ENCODE results near the gene DSN1. TPM values are rescaled to one million over a fixed set of nuclear protein-coding genes. Genes with fewer than 3 reads are reported as not detected.
A peak's percentile ranks its signal among the peaks of the same experiment; 100 is the strongest.

The DSN1 gene
- polyA plus RNA-seq = 15.4 TPM

DNA sequence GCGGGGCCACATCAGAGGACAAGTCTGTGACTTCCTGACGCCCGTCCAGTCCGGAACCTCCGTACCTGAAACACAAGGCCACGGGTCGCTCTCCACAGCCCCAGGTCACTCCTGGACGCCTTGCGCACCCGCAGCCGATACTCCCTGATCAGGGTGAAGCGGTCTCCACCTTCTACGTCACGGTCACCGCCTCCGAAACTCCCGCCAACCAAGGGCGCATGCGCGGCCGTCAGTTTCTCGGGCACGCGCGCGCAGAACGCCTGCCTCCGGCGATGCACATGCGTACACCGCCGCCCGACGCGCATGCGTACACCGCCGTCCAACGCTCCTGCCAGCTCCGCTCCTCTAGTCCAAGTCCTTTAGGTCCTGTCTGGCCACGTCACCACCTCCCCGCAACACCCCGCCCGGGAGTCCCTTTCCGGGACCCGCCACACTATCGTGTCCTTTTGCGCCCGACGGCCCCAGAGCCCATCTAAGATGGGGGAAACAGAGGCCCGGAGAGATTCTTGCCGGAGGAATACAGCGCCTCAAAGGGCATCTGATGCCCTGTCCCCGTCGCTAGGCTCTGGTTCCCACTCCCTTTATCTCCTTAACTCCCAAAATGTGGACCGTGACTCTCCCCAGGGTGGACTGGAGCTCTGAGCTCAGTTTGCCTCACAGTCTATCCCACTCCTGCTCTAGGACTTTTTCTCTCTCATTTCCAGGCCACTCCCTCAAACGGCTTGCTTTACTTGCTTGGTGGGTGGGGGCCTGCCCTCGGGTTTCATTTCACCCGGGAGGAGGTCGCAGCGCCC is at the start of gene DSN1:
TSS of gene DSN1 (minus strand) at position 167 of the 794 bp plus-strand sequence. CDS start 2,305 bp downstream, outside the sequence.
- Mint-ChIP-seq H3K36me3 (no peaks in the 10 kb centered on the region), H3K27ac (peak within 1 kb of the TSS; percentile 86 to 100 (median 99)), H3K9me3 (no peaks in the 10 kb centered on the region), H3K4me3 (peak within 1 kb of the TSS; percentile 90 to 99 (median 98)), H3K4me1 (peaks cover 13 to 39% (median 23%) of the 10 kb centered on the region in 3 donors), H3K27me3 (peaks cover 2% of the 10 kb centered on the region)

- Mint-ChIP-seq H3K4me3 (no peak overlapping the region), H3K4me1 (peaks cover 8 to 10% (median 8%) of the 10 kb centered on the region in 3 donors), H3K27me3 (no peaks in the 10 kb centered on the region), H3K36me3 (peaks cover 2% of the 10 kb centered on the region), H3K27ac (no peak overlapping the region), H3K9me3 (no peaks in the 10 kb centered on the region)
These were observed 49.6 kb upstream of the DSN1 start for GRCh38 chr20:36823121-36823520.

DNA sequence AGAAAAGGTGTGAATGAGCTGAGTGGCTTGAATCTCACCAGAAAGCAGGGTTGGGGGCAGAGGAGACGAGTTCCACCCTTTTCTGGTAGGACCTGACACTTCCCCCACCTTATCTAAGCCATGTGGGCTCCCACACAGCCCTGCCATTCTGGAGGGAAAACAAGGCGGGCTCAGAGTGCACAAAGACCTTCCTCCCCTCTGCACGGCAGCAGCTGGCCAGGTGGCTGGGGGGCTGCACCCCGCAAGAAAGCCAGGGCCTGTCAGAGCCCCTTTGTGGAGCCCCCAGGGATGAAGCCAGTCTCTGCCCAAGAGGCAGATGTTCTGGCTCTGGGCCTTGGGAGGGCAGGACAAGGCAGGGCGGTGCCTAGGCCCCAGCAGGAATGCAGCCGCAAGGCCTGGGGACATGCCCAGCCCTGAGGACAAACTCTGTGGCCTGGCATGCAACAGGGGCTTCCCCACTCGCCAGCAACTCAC is 48.4 kb upstream of the DSN1 start:
- no peak overlapping the region for H3K4me3 Mint-ChIP-seq
- peaks cover 2% of the 10 kb centered on the region for H3K36me3 Mint-ChIP-seq
- no peaks in the 10 kb centered on the region for H3K9me3 Mint-ChIP-seq
- H3K27me3 Mint-ChIP-seq = no peaks in the 10 kb centered on the region
- H3K27ac Mint-ChIP-seq = no peak overlapping the region
- H3K4me1 Mint-ChIP-seq = peaks cover 2 to 3% (median 2%) of the 10 kb centered on the region in 3 donors

GRCh38 chr20:36820928-36821327 is 47.4 kb upstream of the DSN1 start:
- Mint-ChIP-seq H3K27me3 (no peaks in the 10 kb centered on the region), H3K27ac (no peak overlapping the region), H3K4me3 (no peak overlapping the region), H3K4me1 (peaks cover 0 to 3% (median 2%) of the 10 kb centered on the region in 3 donors), H3K36me3 (peaks cover 6% of the 10 kb centered on the region), H3K9me3 (no peaks in the 10 kb centered on the region)

DNA sequence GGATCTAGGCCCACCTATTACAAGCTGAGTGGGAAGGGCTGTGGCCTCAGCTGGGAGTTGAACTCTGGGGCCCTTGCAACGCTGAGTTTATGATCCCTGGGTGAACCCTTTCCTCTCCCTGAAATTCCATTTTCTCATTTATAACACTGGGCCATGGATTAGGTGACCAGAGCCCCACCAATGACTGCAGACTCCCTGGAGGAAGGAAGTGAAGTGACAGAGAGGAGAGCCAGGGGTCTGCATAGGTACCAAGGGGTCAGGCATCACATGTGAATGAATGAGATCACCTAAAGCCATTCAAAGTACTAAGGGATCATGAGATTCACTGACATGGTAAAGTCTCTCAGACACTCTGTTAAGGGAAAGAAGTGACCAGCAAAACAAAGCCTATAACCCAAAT is 46.5 kb upstream of the DSN1 start:
- H3K27ac Mint-ChIP-seq = no peak overlapping the region
- H3K9me3 Mint-ChIP-seq = no peaks in the 10 kb centered on the region
- peaks cover 0 to 3% (median 2%) of the 10 kb centered on the region in 3 donors for H3K4me1 Mint-ChIP-seq
- H3K27me3 Mint-ChIP-seq = no peaks in the 10 kb centered on the region
- no peak overlapping the region for H3K4me3 Mint-ChIP-seq
- H3K36me3 Mint-ChIP-seq = peaks cover 7% of the 10 kb centered on the region

DNA sequence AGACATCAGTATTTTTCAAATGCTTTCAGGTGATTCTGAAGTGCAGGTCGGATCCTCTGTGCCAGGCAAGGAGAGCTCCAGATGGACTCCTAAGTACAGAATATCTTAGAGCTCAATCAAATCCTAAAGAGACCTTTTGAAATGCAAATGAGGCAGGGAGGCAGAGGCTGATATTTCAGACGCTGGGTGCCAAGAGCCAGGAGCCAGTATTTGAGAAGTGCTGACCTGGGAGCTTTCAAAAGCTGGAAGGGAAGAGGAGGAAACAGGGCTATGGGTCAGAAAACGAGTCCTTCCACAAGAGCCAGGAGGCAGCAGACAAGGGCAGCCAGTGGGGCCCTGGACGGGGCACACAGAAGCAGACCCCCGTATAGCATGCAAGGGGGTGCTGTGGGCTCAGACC is 46.1 kb upstream of the DSN1 start:
- no peaks in the 10 kb centered on the region for H3K27me3 Mint-ChIP-seq

DNA sequence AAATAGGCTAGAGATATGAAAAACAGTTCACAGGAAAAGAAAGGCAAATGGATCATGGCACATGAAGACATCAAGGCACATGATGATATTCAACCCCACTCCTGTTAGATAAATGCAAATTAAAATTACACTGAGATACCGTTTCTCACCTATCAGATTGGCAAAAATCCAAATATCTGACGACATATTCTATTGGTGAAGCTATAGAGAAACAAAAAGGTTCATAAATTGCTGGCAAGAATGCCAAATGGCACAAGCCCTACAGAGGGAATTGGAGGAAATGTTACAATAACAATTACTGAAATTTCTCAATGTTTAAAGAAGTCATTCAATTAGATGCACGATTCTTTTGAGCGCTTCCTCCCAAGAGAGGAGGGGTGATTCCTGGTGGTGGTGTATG is 45.3 kb upstream of the DSN1 start:
- peaks cover under 1 to 3% (median 2%) of the 10 kb centered on the region in 3 donors for H3K4me1 Mint-ChIP-seq
- H3K36me3 Mint-ChIP-seq = peaks cover 7% of the 10 kb centered on the region
- H3K9me3 Mint-ChIP-seq = no peaks in the 10 kb centered on the region
- H3K27me3 Mint-ChIP-seq = no peaks in the 10 kb centered on the region
- no peak overlapping the region for H3K4me3 Mint-ChIP-seq
- H3K27ac Mint-ChIP-seq = no peak overlapping the region

More for the DNA sequence above, 46.1 kb upstream of the DSN1 start:
- no peaks in the 10 kb centered on the region for H3K9me3 Mint-ChIP-seq
- H3K27ac Mint-ChIP-seq = no peak overlapping the region
- H3K4me3 Mint-ChIP-seq = no peak overlapping the region
- peaks cover 0 to 3% (median 2%) of the 10 kb centered on the region in 3 donors for H3K4me1 Mint-ChIP-seq
- peaks cover 7% of the 10 kb centered on the region for H3K36me3 Mint-ChIP-seq

- Mint-ChIP-seq H3K4me3 (no peak overlapping the region), H3K4me1 (peaks cover 2 to 3% (median 3%) of the 10 kb centered on the region in 3 donors), H3K27me3 (no peaks in the 10 kb centered on the region), H3K9me3 (no peaks in the 10 kb centered on the region), H3K36me3 (peaks cover 7% of the 10 kb centered on the region), H3K27ac (no peak overlapping the region)
These were observed 44.6 kb upstream of the DSN1 start for GRCh38 chr20:36818185-36818584.

DNA sequence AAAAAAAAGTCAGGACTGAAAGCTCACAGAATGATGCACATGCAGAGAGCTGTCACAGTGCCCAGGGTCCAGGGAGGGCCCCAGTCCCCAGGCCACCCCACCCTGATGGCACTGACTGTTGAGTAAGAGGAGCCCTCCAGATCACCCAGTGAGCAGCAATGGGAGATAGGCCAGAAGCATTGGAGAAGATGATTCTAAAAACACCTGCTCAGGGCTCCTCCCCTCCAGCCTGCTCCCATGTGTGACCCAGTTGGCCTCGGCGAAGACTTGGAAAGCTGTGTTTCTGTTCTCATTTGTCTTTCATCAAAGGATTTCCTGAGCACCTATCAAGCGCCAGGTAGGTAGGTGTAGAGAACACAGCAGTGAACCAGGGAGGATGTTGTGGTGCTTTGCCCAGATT is 43.9 kb upstream of the DSN1 start:
- Mint-ChIP-seq H3K4me3 (no peak overlapping the region), H3K9me3 (no peaks in the 10 kb centered on the region), H3K4me1 (peaks cover 2 to 3% (median 3%) of the 10 kb centered on the region in 3 donors), H3K27ac (no peak overlapping the region), H3K27me3 (no peaks in the 10 kb centered on the region), H3K36me3 (peaks cover 6% of the 10 kb centered on the region)

GRCh38 chr20:36815454-36816091 is 42.0 kb upstream of the DSN1 start:
- Mint-ChIP-seq H3K27me3 (no peaks in the 10 kb centered on the region), H3K4me1 (peaks cover 3 to 4% (median 3%) of the 10 kb centered on the region in 3 donors), H3K4me3 (no peak overlapping the region), H3K9me3 (no peaks in the 10 kb centered on the region), H3K36me3 (peaks cover 6% of the 10 kb centered on the region), H3K27ac (no peak overlapping the region)

DNA sequence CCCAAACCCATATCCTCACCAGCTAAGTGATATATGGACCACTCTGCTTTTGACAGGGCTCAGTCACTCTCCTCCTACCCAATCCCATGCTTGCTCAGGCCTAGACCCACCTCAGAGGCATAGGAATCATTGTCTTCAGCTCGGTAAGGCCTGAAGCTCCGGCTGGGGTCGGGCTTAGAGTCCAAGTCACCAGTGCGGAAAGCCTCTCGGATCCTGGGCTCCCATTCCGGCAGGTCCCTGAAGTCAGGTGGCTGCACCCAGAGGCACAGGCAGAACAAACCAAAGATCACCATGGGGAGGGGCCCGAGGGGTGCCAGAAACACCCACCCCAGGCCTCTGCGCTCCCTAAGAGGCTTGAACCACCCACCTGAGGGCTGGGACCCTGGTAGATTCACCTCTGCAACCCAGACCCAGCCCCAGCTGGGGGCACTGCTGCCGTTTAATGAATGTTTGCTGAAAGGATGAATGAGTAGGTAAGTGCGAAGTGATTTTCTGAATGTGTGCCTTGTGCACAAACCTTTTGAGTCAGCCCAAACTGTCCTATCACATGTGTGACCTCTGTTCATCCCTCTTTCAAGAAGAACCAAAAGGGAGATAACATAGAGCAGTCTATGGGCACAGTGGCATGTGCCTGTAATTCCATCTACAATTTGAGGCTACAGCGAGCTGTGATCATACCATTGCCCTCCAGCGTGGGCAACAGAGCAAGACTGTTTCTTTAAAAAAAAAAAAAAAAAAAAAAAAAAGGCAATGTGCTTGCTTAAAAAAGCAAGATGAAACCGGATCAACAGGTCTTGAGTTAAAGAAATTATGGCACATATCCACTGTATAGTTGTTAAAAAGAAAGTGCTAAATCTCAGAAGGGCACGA is 39.3 kb upstream of the DSN1 start:
- H3K4me3 Mint-ChIP-seq = no peak overlapping the region
- peaks cover 9% of the 10 kb centered on the region for H3K36me3 Mint-ChIP-seq
- H3K27me3 Mint-ChIP-seq = no peaks in the 10 kb centered on the region
- H3K27ac Mint-ChIP-seq = no peak overlapping the region
- no peaks in the 10 kb centered on the region for H3K9me3 Mint-ChIP-seq
- peaks cover 0 to 6% (median 2%) of the 10 kb centered on the region in 3 donors for H3K4me1 Mint-ChIP-seq

- H3K27ac Mint-ChIP-seq = peak overlapping the region in 1 of 3 donors; percentile 73
- H3K9me3 Mint-ChIP-seq = no peaks in the 10 kb centered on the region
- peaks cover 0 to 3% (median 2%) of the 10 kb centered on the region in 3 donors for H3K4me1 Mint-ChIP-seq
- no peaks in the 10 kb centered on the region for H3K27me3 Mint-ChIP-seq
- H3K4me3 Mint-ChIP-seq = no peak overlapping the region
- H3K36me3 Mint-ChIP-seq = peaks cover 6% of the 10 kb centered on the region
These were observed 35.0 kb upstream of the DSN1 start for GRCh38 chr20:36808317-36809257.

- no peak overlapping the region for H3K4me3 Mint-ChIP-seq
- H3K9me3 Mint-ChIP-seq = no peaks in the 10 kb centered on the region
- H3K27ac Mint-ChIP-seq = no peak overlapping the region
- peaks cover 0 to 3% (median 2%) of the 10 kb centered on the region in 3 donors for H3K4me1 Mint-ChIP-seq
- no peaks in the 10 kb centered on the region for H3K27me3 Mint-ChIP-seq
- H3K36me3 Mint-ChIP-seq = peaks cover 8% of the 10 kb centered on the region
These were observed 32.5 kb upstream of the DSN1 start for GRCh38 chr20:36806049-36806448.

- H3K36me3 Mint-ChIP-seq = peaks cover 8% of the 10 kb centered on the region
- no peaks in the 10 kb centered on the region for H3K9me3 Mint-ChIP-seq
- H3K4me3 Mint-ChIP-seq = no peak overlapping the region
- H3K27me3 Mint-ChIP-seq = no peaks in the 10 kb centered on the region
- H3K4me1 Mint-ChIP-seq = peaks cover 0 to 3% (median 0%) of the 10 kb centered on the region in 3 donors
- peak overlapping the region in 1 of 3 donors; percentile 56 for H3K27ac Mint-ChIP-seq
These were observed 31.8 kb upstream of the DSN1 start for GRCh38 chr20:36805396-36805795.

Measured in IgD-negative memory B cell (primary cell).